ENCODE data around the gene PTPN22. TPM values are rescaled to one million over a fixed set of nuclear protein-coding genes. Genes with fewer than 3 reads are reported as not detected.

Gene PTPN22
- total RNA-seq, 4 donors from 2014 or later = 0.56 to 2.3 (median 0.75) TPM

DNA sequence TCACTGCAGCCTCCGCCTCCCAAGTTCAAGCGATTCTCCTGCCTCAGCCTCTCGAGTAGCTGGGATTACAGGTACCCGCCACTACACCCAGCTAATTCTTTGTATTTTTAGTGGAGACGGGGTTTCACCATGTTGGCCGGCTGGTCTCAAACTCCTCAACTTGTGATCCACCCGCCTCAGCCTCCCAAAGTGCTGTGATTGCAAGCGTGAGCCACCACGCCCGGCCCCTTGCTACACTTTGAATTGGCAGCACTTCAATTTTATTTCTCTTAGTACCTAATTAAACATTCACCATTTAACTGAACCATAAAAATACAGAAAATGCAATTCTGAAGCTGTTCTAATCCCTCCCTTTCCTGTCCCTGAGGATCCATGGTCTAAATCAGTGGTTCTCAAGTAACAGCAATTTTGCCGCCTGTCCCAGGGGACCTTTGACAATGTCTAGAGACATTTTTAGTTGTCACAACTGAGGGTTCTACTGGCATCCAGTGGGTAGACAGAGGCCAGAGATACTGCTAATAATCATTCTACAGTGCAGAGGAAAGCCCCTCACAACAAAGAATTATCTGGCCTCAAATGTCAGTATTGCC, 20.2 kb upstream of the PTPN22 start:
- intact Hi-C loops (cut with DNase I; ENCODE audit: low total_unique reads) = no loop called here
- TF ChIP-seq, protein P1, sequence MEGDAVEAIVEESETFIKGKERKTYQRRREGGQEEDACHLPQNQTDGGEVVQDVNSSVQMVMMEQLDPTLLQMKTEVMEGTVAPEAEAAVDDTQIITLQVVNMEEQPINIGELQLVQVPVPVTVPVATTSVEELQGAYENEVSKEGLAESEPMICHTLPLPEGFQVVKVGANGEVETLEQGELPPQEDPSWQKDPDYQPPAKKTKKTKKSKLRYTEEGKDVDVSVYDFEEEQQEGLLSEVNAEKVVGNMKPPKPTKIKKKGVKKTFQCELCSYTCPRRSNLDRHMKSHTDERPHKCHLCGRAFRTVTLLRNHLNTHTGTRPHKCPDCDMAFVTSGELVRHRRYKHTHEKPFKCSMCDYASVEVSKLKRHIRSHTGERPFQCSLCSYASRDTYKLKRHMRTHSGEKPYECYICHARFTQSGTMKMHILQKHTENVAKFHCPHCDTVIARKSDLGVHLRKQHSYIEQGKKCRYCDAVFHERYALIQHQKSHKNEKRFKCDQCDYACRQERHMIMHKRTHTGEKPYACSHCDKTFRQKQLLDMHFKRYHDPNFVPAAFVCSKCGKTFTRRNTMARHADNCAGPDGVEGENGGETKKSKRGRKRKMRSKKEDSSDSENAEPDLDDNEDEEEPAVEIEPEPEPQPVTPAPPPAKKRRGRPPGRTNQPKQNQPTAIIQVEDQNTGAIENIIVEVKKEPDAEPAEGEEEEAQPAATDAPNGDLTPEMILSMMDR (IDR thresholded peaks at IDR 0.05) = no peak
- no peak for TF ChIP-seq POLR2A (IDR thresholded peaks at IDR 0.05)
- WGBS, 2 donors = 92 to 95% methylated on average over 11 of the region's 11 CpGs
- no peak overlapping the region for H3K4me3 ChIP-seq (ENCODE audit: low read depth, poor library complexity, severe bottlenecking)
- DNase-seq (ENCODE audit: low spot score in 2 of 2) = no peak

DNA sequence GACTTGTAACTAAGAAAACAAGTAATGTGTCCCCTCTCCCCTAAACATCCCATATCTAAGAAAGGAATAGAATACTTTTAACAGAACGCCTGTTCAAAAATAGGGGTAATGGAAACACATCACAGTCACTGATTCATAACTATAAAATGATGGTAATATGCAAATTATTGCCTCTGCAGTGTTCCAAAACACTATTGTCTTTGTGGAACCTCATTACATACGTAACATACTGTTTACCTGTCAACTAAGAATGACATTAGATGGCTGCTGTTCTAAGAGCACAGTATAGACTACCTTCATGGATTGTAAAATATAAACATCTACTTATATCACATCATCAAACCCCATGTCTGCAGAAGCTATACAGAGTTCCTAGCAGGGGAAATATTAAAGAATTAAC, 19.3 kb upstream of the PTPN22 start:
- no peak overlapping the region for H3K4me3 ChIP-seq (ENCODE audit: low read depth, poor library complexity, severe bottlenecking)
- DNase-seq (ENCODE audit: low spot score in 2 of 2) = no peak
- WGBS, 2 donors = 48 to 49% methylated on average over 2 of the region's 2 CpGs
- TF ChIP-seq, protein P1 (IDR thresholded peaks at IDR 0.05) = no peak
- TF ChIP-seq POLR2A (IDR thresholded peaks at IDR 0.05) = no peak
- intact Hi-C loops (cut with DNase I; ENCODE audit: low total_unique reads) = no loop called here

DNA sequence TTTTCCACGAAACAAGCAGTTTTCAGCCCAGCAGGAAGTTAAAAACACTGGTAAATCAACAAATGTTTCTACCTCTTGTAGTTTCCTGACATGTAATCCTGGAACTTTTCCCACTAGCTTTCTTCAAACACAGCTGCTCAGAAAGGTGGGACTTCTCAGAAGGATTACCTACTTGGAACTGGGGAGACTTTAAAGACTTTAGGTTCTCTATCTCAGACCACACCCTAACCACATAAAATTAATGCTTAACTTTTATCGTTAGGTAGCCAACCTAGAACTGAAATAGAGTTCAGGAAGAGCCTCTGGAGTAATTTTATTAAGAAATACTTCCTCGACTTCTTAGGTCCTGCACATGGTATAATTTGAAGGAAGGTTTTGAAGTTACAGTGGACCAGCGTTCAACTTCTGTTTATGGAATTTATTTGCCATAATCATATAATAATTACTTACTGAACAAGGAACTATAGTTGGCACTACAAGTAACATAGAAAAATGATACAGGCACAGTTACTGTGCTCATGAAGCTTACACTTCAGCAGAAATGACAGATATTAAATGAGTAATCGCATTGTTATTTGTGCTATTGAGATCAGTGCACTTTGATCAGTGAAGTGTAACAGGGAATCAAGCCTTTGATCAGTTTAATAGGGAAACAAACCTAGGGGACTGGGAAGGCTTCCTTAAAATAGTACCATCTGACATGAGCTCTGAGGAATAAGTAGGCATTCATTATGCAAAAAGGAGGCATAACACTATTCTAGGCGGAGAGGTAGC, 16.1 kb upstream of the PTPN22 start, which contains the start of gene BCL2L15:
BCL2L15 (minus strand) TSS at position 180 of the 774 bp plus-strand sequence. CDS start 206 bp downstream, outside the sequence.
- no peak for TF ChIP-seq POLR2A (IDR thresholded peaks at IDR 0.05)
- TF ChIP-seq, protein P1 (IDR thresholded peaks at IDR 0.05) = no peak
- H3K4me3 ChIP-seq (ENCODE audit: low read depth, poor library complexity, severe bottlenecking) = no peak within 1 kb of the TSS
- intact Hi-C loops (cut with DNase I; ENCODE audit: low total_unique reads) = no loop called here
- 53 to 61% methylated on average over 6 of the region's 6 CpGs for WGBS, 2 donors
- no peak for DNase-seq (ENCODE audit: low spot score in 2 of 2)

DNA sequence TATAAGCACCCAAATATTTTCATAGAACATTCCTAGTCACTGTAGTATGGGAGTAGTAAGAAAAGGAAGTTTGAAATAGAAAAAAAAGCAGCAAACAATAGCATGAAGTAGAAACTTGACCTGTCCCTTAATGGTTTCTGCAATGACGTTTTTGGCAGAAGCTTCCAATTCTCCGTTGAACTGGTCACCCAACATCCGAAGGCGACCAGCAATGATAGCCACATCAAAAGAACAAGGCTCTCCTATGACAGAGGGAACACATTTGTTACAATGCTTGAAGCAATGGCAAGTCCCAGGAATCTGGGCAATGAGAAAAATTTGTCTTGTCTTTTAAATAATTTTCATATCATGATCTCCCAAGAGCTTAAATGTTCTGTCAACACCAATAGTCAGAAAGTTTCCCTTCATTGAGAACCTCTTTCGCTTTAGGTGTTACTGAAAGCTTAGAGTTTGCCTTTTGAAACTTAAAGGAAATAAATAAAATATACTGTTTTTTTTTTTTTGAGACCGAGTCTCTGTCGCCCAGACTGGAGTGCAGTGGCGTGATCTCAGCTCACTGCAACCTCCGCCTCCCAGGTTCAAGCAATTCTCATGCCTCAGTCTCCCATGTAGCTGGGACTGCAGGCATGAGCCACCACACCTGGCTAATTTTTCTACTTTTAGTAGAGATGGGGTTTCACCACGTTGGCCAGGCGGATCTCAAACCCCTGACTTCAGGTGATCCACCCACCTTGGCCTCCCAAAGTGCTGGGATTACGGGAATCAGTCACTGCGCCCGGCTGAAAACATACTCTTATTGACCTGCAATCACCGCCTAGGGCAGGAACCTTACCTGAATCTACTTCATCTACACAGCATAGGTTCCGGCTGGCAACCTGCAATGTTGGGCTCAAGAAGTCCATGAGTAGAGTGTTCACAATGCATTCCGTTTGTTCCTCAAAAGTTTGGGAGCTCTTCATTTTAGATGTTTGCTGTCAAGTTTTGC, 15.2 kb upstream of the PTPN22 start:
- no peak for DNase-seq (ENCODE audit: low spot score in 2 of 2)
- intact Hi-C loops (cut with DNase I; ENCODE audit: low total_unique reads) = no loop called here
- TF ChIP-seq POLR2A (IDR thresholded peaks at IDR 0.05) = no peak
- TF ChIP-seq, protein P1 (IDR thresholded peaks at IDR 0.05) = no peak
- WGBS, 2 donors = 66 to 85% methylated on average over 17 of the region's 17 CpGs
- no peak overlapping the region for H3K4me3 ChIP-seq (ENCODE audit: low read depth, poor library complexity, severe bottlenecking)

DNA sequence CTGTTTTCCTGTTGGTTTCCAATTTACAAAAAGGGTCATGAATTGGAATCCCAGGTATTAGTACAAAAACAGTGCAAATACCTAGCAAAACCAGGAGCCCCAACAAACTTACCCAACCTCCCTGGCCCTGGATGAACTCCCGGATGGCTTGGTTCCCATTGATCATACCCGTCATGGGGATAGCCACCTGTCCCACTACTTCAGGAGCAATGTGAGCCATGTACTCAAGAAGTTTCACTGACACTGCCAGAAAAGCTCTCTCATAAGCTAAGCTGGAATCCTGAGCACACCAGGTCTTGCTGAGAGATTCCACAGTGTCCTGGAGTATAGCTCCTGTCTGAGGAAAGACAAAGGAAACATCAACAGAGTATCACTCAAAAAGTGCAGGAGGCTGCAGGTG, 10.1 kb upstream of the PTPN22 start:
- 75 to 94% methylated on average over 2 of the region's 2 CpGs for WGBS, 2 donors
- no peak for DNase-seq (ENCODE audit: low spot score in 2 of 2)
- no peak overlapping the region for H3K4me3 ChIP-seq (ENCODE audit: low read depth, poor library complexity, severe bottlenecking)
- TF ChIP-seq, protein P1 (IDR thresholded peaks at IDR 0.05) = no peak
- no peak for TF ChIP-seq POLR2A (IDR thresholded peaks at IDR 0.05)
- intact Hi-C loops (cut with DNase I; ENCODE audit: low total_unique reads) = no loop called here

Data from lower leg skin (tissue), 4 donors.